Chondrocyte (in vitro differentiated cells): Measurements from ENCODE around the gene TMEM178B. TPM values are rescaled to one million over a fixed set of nuclear protein-coding genes. Genes with fewer than 3 reads are reported as not detected.

Experiments
- DNase-seq: peaks from one replicate; pipeline ENCODE4 v3.0.0; 2021; ENCODE audit warnings: mixed read lengths, low spot score
- H3K27ac Mint-ChIP-seq: one replicate; pipeline ENCODE4 v1.8.0; 2021; ENCODE audit warnings: mild to moderate bottlenecking, moderate library complexity, mixed read lengths; ENCODE audit not compliant: unreplicated experiment
- H3K27me3 Mint-ChIP-seq: 2 replicates; pipeline ENCODE4 v1.8.0; 2021; ENCODE audit warnings: low read depth, mixed read lengths
- H3K36me3 Mint-ChIP-seq: 2 replicates; pipeline ENCODE4 v1.8.0; 2021; ENCODE audit warnings: low read depth, mixed read lengths
- H3K4me1 Mint-ChIP-seq: 2 replicates; pipeline ENCODE4 v1.8.0; 2021; ENCODE audit warnings: low read depth, mild to moderate bottlenecking, mixed read lengths
- H3K4me3 Mint-ChIP-seq: one replicate; pipeline ENCODE4 v1.8.0; 2021; ENCODE audit warnings: mild to moderate bottlenecking, moderate library complexity, mixed read lengths; ENCODE audit not compliant: unreplicated experiment
- H3K9me3 Mint-ChIP-seq: 2 replicates; pipeline ENCODE4 v1.8.0; 2021; ENCODE audit warnings: low read depth, mixed read lengths
- total RNA-seq: library from RNA; stranded (reverse); gene quantifications from 3 replicates; pipeline ENCODE4 v1.2.1, GENCODE V29; 2021
- TF ChIP-seq, protein P1 (sequence below): fragments of 200-600 bp; sonication (generic); IDR thresholded peaks from 2 replicates; pipeline ENCODE4 v1.5.0; 2021; ENCODE audit warnings: antibody characterized with exemption, mild to moderate bottlenecking, moderate library complexity

The TMEM178B gene
- total RNA-seq, 1 donor from 2014 or later, result 0.92 TPM

DNA sequence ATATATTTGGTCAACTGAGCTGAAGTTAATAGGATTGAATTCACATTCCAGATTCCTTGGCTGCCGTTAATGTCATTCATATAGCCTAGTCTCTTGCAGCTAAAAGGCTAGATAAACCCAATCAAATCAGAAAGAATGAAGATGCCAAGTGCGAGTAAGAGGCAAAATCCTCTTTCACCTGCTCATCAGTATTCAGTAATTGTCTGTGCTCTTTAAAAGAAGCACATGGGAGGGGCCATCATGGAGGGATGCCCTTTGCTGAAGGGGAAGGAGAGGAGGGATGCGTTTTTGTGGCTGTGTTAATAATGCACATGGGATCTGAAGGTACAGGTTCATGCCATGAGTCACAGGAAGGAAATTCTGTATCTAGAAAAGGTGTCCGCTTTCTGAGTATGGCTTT, 232.2 kb downstream of the TMEM178B start:
- Mint-ChIP-seq H3K4me3 (no peak overlapping the region), H3K27me3 (peaks cover 3% of the 10 kb centered on the region), H3K36me3 (no peaks in the 10 kb centered on the region), H3K9me3 (peaks cover 5% of the 10 kb centered on the region), H3K4me1 (no peaks in the 10 kb centered on the region), H3K27ac (no peak overlapping the region)
- no peak for DNase-seq
- TF ChIP-seq, protein P1, sequence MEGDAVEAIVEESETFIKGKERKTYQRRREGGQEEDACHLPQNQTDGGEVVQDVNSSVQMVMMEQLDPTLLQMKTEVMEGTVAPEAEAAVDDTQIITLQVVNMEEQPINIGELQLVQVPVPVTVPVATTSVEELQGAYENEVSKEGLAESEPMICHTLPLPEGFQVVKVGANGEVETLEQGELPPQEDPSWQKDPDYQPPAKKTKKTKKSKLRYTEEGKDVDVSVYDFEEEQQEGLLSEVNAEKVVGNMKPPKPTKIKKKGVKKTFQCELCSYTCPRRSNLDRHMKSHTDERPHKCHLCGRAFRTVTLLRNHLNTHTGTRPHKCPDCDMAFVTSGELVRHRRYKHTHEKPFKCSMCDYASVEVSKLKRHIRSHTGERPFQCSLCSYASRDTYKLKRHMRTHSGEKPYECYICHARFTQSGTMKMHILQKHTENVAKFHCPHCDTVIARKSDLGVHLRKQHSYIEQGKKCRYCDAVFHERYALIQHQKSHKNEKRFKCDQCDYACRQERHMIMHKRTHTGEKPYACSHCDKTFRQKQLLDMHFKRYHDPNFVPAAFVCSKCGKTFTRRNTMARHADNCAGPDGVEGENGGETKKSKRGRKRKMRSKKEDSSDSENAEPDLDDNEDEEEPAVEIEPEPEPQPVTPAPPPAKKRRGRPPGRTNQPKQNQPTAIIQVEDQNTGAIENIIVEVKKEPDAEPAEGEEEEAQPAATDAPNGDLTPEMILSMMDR, result no peak

DNA sequence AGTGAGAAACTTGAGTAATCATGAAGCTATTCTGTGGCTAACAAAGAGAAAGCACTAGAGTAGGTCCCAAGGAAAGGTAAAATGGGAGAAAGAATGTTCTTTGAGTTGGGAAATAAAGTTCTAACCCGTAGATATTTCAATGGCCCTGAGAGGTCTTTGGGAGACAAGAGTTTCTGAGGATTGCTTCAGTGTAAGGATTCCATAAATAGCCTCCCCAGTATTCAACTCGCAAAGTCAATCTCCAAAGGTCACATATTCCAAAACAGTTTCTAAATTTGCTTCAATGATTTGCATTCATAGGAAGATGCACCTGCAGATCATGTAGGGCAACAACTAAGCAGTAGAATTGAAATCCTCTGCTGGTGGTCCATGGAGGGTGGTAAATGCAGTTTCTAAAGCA, 238.5 kb downstream of the TMEM178B start:
- TF ChIP-seq, protein P1, result no peak
- peaks cover 5% of the 10 kb centered on the region for H3K9me3 Mint-ChIP-seq
- H3K36me3 Mint-ChIP-seq, result no peaks in the 10 kb centered on the region
- H3K4me1 Mint-ChIP-seq, result no peaks in the 10 kb centered on the region
- H3K27me3 Mint-ChIP-seq, result peaks cover 9% of the 10 kb centered on the region
- H3K27ac Mint-ChIP-seq, result no peak overlapping the region
- no peak for DNase-seq
- H3K4me3 Mint-ChIP-seq, result no peak overlapping the region

DNA sequence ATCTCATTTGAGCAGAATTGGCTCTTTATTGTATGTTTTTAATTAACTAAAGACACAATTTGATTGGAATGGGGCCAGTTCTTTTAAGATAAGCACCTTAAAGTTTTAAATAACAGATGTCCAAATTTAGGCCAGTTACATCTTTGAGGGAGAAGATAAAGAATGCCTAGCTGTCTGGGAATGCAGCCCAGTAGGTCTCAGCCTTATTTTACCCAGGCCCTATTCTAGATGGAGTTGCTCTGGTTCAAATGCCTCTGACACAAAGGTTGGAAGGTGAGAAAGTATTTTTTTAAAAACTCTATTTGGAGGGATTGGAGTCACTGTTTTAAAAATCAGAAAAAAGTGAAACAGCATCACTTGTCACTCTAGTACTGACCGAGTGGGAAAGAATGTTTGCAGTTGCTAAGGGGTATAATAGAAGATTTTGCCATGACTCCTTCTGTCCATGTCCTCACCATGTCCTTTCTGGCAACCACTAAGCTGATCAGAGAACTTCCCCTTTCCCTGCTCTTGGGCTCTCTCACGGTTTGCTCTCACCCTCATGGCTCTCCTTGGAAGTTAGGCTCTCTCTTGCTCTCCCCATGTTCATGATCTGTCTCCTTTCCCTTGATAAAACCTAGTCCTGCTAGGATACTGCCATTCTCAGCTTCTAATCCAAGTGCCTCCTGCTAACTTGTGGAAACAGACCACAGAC, 239.1 kb downstream of the TMEM178B start:
- H3K36me3 Mint-ChIP-seq, result no peaks in the 10 kb centered on the region
- H3K9me3 Mint-ChIP-seq, result peaks cover 5% of the 10 kb centered on the region
- H3K4me1 Mint-ChIP-seq, result no peaks in the 10 kb centered on the region
- H3K4me3 Mint-ChIP-seq, result no peak overlapping the region
- DNase-seq, result no peak
- H3K27me3 Mint-ChIP-seq, result peaks cover 6% of the 10 kb centered on the region
- no peak overlapping the region for H3K27ac Mint-ChIP-seq
- TF ChIP-seq, protein P1, result no peak

DNA sequence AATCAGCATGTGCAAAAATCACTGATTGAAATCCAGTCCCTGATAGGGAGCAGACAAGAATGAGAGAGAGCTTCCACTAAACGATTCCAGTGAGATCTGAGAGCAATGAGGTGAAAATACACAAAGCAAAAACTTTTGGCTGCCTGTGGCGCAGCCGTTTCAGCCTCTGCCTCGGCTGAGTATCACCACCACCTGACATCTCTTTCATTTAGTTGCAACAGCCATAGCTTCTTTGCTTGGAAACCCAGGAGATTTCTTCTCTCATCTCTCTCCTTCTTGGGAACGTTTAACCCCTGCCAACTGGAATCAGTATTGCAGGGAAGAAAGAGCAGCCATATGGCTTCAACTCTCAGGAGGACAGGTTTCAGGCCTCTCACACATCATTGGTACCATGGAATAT, 240.0 kb downstream of the TMEM178B start:
- H3K4me1 Mint-ChIP-seq, result no peaks in the 10 kb centered on the region
- no peak overlapping the region for H3K27ac Mint-ChIP-seq
- DNase-seq, result no peak
- H3K27me3 Mint-ChIP-seq, result peaks cover 8% of the 10 kb centered on the region
- TF ChIP-seq, protein P1, result no peak
- H3K9me3 Mint-ChIP-seq, result peaks cover 5% of the 10 kb centered on the region
- no peak overlapping the region for H3K4me3 Mint-ChIP-seq
- no peaks in the 10 kb centered on the region for H3K36me3 Mint-ChIP-seq

DNA sequence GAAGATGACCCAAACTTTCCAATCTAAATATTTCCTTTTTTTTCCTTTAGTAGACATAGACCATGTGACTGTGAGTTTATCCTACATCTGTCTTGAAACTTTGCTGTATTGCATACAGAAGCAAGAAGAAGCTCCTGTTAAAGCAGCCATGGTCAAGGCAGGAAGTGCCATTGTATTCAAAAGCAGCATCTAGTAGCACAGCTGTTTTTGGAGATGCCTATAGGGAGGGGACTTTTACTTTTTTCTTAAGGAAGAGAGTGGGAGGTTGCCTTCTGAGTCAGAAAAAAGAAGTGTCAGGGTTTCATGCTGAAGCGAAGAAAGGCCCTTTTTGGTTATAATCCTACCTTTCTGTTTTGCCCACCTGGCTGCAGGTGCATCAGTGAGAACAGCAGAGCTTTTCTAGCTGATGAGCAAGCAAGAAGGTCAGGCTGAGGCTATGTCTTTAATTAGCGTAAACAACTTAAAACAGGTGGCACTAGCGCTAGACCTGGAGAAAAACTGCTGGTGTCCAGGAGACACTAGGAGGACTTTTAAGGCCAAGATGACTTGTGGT, 243.2 kb downstream of the TMEM178B start:
- Mint-ChIP-seq H3K27ac (no peak overlapping the region), H3K27me3 (peaks cover 4% of the 10 kb centered on the region), H3K36me3 (no peaks in the 10 kb centered on the region), H3K4me3 (no peak overlapping the region), H3K9me3 (no peaks in the 10 kb centered on the region), H3K4me1 (no peaks in the 10 kb centered on the region)
- TF ChIP-seq, protein P1, result no peak
- DNase-seq, result no peak
